ENCODE results near the gene CASK. TPM values are rescaled to one million over a fixed set of nuclear protein-coding genes. Genes with fewer than 3 reads are reported as not detected.

The CASK gene
- total RNA-seq, 1 experiment from 2014 or later, result 42.5 TPM

- DNase-seq (ENCODE audit: low read depth), result peak; percentile 16
- in situ Hi-C loops (cut with HindIII; ENCODE audit: low pct_unique_long_range_greater_than_20kb, low sequenced_read_pairs), result no loop called here
Measured at GRCh38 chrX:41781500-41781899, 141.9 kb downstream of the CASK start.

GRCh38 chrX:41779941-41780340 lies 143.4 kb downstream of the CASK start:
- in situ Hi-C loops (cut with HindIII; ENCODE audit: low pct_unique_long_range_greater_than_20kb, low sequenced_read_pairs), result no loop called here
- DNase-seq (ENCODE audit: low read depth), result no peak

- DNase-seq (ENCODE audit: low read depth), result peak; percentile 68
- in situ Hi-C loops (cut with HindIII; ENCODE audit: low pct_unique_long_range_greater_than_20kb, low sequenced_read_pairs), result no loop called here
Measured at GRCh38 chrX:41779030-41779564, 144.3 kb downstream of the CASK start.

- in situ Hi-C loops (cut with HindIII; ENCODE audit: low pct_unique_long_range_greater_than_20kb, low sequenced_read_pairs), result no loop called here
- DNase-seq (ENCODE audit: low read depth), result no peak
Measured at GRCh38 chrX:41761702-41762101, 161.7 kb downstream of the CASK start.

- no peak for DNase-seq (ENCODE audit: low read depth)
- in situ Hi-C loops (cut with HindIII; ENCODE audit: low pct_unique_long_range_greater_than_20kb, low sequenced_read_pairs), result no loop called here
Measured at GRCh38 chrX:41761169-41761568, 162.2 kb downstream of the CASK start.

GRCh38 chrX:41759817-41760216 lies 163.5 kb downstream of the CASK start:
- DNase-seq (ENCODE audit: low read depth), result no peak

GRCh38 chrX:41758401-41758800 lies 165.0 kb downstream of the CASK start:
- DNase-seq (ENCODE audit: low read depth), result no peak
- in situ Hi-C loops (cut with HindIII; ENCODE audit: low pct_unique_long_range_greater_than_20kb, low sequenced_read_pairs), result no loop called here

More at GRCh38 chrX:41759817-41760216, 163.5 kb downstream of the CASK start:
- in situ Hi-C loops (cut with HindIII; ENCODE audit: low pct_unique_long_range_greater_than_20kb, low sequenced_read_pairs), result no loop called here

- in situ Hi-C loops (cut with HindIII; ENCODE audit: low pct_unique_long_range_greater_than_20kb, low sequenced_read_pairs), result no loop called here
- DNase-seq (ENCODE audit: low read depth), result no peak
Measured at GRCh38 chrX:41750716-41751115, 172.6 kb downstream of the CASK start.

- in situ Hi-C loops (cut with HindIII; ENCODE audit: low pct_unique_long_range_greater_than_20kb, low sequenced_read_pairs), result no loop called here
- DNase-seq (ENCODE audit: low read depth), result no peak
Measured at GRCh38 chrX:41739871-41740270, 183.5 kb downstream of the CASK start.

- DNase-seq (ENCODE audit: low read depth), result no peak
- in situ Hi-C loops (cut with HindIII; ENCODE audit: low pct_unique_long_range_greater_than_20kb, low sequenced_read_pairs), result no loop called here
Measured at GRCh38 chrX:41737065-41737464, 186.3 kb downstream of the CASK start.

- DNase-seq (ENCODE audit: low read depth), result no peak
- in situ Hi-C loops (cut with HindIII; ENCODE audit: low pct_unique_long_range_greater_than_20kb, low sequenced_read_pairs), result no loop called here
Measured at GRCh38 chrX:41734530-41734929, 188.8 kb downstream of the CASK start.

- no peak for DNase-seq (ENCODE audit: low read depth)
- in situ Hi-C loops (cut with HindIII; ENCODE audit: low pct_unique_long_range_greater_than_20kb, low sequenced_read_pairs), result no loop called here
Measured at GRCh38 chrX:41733939-41734338, 189.4 kb downstream of the CASK start.

- no peak for DNase-seq (ENCODE audit: low read depth)
- in situ Hi-C loops (cut with HindIII; ENCODE audit: low pct_unique_long_range_greater_than_20kb, low sequenced_read_pairs), result no loop called here
Measured at GRCh38 chrX:41732260-41732659, 191.1 kb downstream of the CASK start.

GRCh38 chrX:41730081-41730480 lies 193.3 kb downstream of the CASK start:
- in situ Hi-C loops (cut with HindIII; ENCODE audit: low pct_unique_long_range_greater_than_20kb, low sequenced_read_pairs), result no loop called here
- DNase-seq (ENCODE audit: low read depth), result no peak

GRCh38 chrX:41728125-41728524 lies 195.2 kb downstream of the CASK start:
- in situ Hi-C loops (cut with HindIII; ENCODE audit: low pct_unique_long_range_greater_than_20kb, low sequenced_read_pairs), result no loop called here
- no peak for DNase-seq (ENCODE audit: low read depth)

GRCh38 chrX:41723826-41724225 lies 199.5 kb downstream of the CASK start, which contains the start of gene GPR82:
TSS of gene GPR82 (plus strand) at chrX:41724181. CDS start at chrX:41727027, 2,846 bp downstream.
- in situ Hi-C loops (cut with HindIII; ENCODE audit: low pct_unique_long_range_greater_than_20kb, low sequenced_read_pairs), result no loop called here
- no peak for DNase-seq (ENCODE audit: low read depth)

- in situ Hi-C loops (cut with HindIII; ENCODE audit: low pct_unique_long_range_greater_than_20kb, low sequenced_read_pairs), result no loop called here
- DNase-seq (ENCODE audit: low read depth), result no peak
Measured at GRCh38 chrX:41722816-41723618, 200.3 kb downstream of the CASK start.

- no peak for DNase-seq (ENCODE audit: low read depth)
- in situ Hi-C loops (cut with HindIII; ENCODE audit: low pct_unique_long_range_greater_than_20kb, low sequenced_read_pairs), result no loop called here
Measured at GRCh38 chrX:41722214-41722613, 201.1 kb downstream of the CASK start.

GRCh38 chrX:41721590-41721989 lies 201.8 kb downstream of the CASK start:
- DNase-seq (ENCODE audit: low read depth), result no peak
- in situ Hi-C loops (cut with HindIII; ENCODE audit: low pct_unique_long_range_greater_than_20kb, low sequenced_read_pairs), result no loop called here
